Inflammatory macrophage treated with lipopolysaccharide for 4 hours (primary cell): ENCODE measurements around the gene WSB1.

Experiments
- DNase-seq: peaks from one replicate; pipeline ENCODE4 v3.0.0-alpha.2; 2020

Gene WSB1

GRCh38 chr17:27362909-27363308 lies 69.0 kb downstream of the WSB1 start:
- no peak for DNase-seq

- DNase-seq: no peak
Observed at GRCh38 chr17:27363326-27363725, 69.4 kb downstream of the WSB1 start.
